Esophagus muscularis mucosa (tissue), 4 donors: ENCODE results near the gene TRIM43. TPM values are rescaled to one million over a fixed set of nuclear protein-coding genes. Genes with fewer than 3 reads are reported as not detected.
"Not testable (repeated sequence)": the region's sequence is repeated elsewhere in the genome, so short reads cannot be mapped to it uniquely, and the experiment has no call there.

Experiments used
- DNase-seq: peaks from one replicate; pipeline ENCODE4 v3.0.0-alpha.2; 2017; ENCODE audit errors: extremely low spot score
- H3K27ac ChIP-seq, 4 donors: fragments of 200-600 bp; sonication (generic); replicated peaks in 1 of 4; 1 replicate in 3 of 4; 2 replicates in 1 of 4; pipeline ENCODE4 v1.5.1; 2016 to 2019; ENCODE audit warnings: mild to moderate bottlenecking in 1 of 4
- H3K27me3 ChIP-seq, 4 donors: fragments of 200-600 bp; sonication (generic); one replicate each; pipeline versions ENCODE4 v1.5.1 to v1.6.0; 2016 to 2019
- H3K36me3 ChIP-seq, 4 donors: fragments of 200-600 bp; sonication (generic); one replicate each; pipeline ENCODE4 v1.5.1; 2016 to 2019
- H3K4me1 ChIP-seq, 4 donors: fragments of 200-600 bp; sonication (generic); one replicate each; pipeline ENCODE4 v1.5.1; 2016 to 2019
- H3K4me3 ChIP-seq, 4 donors: fragments of 200-600 bp; sonication (generic); 1 replicate in 2 of 4; 2 replicates in 2 of 4; pipeline ENCODE4 v1.5.1; 2016 to 2019; ENCODE audit warnings: mild to moderate bottlenecking in 4 of 4, moderate library complexity in 1 of 4
- H3K9me3 ChIP-seq, 4 donors: fragments of 200-600 bp; sonication (generic); 1 replicate in 3 of 4; 2 replicates in 1 of 4; pipeline ENCODE4 v1.5.1; 2016 to 2019
- WGBS: methylation state at CpG from one replicate; pipeline ENCODE4 v1.1.5; 2018; 5-methylcytosine and 5-hydroxymethylcytosine counted together
- intact Hi-C: fragments of 100-400 bp; cut with DNase I; formaldehyde crosslinking; loops from one replicate; pipeline ENCODE4 v1.15.1; 2023
- small RNA-seq, 3 donors: library from RNA; depleted of rRNA; stranded (forward); fragments of <200 nt; gene quantifications; one replicate each; pipeline ENCODE3, GENCODE V24; 2016
- total RNA-seq, 4 donors: library from RNA; depleted of rRNA; stranded (reverse); fragments of >200 nt; gene quantifications; one replicate each; pipeline versions ENCODE4 v1.1.0 to v1.2.1, GENCODE V29; 2016

TRIM43 gene
- total RNA-seq, 4 donors from 2014 or later, result not detected

DNA sequence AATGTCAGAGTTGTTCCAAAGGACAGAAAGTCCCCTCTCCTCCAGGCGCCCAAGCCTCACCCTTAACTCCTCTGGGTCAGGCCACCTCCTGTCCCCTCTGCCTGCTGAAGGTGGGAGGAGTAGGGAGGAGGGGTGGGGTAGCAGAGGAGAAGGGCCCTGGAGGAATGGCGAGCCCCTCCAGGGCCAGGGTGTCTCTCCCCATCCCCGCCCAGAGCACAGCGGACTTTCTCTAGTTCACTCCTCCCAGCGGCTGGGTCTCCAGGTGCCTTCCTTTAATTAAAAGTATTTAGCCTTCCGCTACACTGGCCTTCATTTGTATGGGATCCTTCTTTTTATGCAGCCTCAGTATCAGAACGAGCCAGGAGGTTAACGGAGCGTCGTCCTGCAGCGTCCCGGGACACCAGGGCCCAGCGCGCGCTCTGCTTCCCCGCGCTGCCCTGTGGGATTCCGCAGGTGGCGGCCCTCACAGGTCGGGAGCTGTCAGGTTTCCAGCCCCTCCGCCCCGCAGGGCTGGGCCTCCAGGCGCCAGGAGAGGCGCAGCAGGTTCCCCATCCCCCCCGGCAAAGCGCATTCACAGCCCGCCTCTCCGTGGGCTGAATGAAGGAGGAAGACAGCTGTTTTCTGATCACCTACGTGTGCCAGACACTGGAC lies 57.2 kb downstream of the TRIM43 start:
- H3K27me3 ChIP-seq, intact Hi-C loops, H3K27ac ChIP-seq, H3K9me3 ChIP-seq, DNase-seq, H3K36me3 ChIP-seq, H3K4me3 ChIP-seq, H3K4me1 ChIP-seq: not testable (repeated sequence)
- WGBS, result 57% methylated on average over 1 of the region's 29 CpGs

Small RNA genes within 50 kb of the gene (small RNA-seq; reads per million reads assigned to genes)
- gene AC009237.4 (0 reads per million in 3 donors), gene AC009237.7 (0 reads per million in 3 donors)

Other genes with a start within 250 kb of the TRIM43 start
- gene FAHD2A, start 189.3 kb upstream of the TRIM43 start, total RNA-seq, result 10 to 100 TPM; 11.2 to 20.0 (median 16.5) TPM
- gene TRIM43B, start 107.2 kb upstream of the TRIM43 start, total RNA-seq, result not detected